ENCODE data around the gene LCT. TPM values are rescaled to one million over a fixed set of nuclear protein-coding genes. Genes with fewer than 3 reads are reported as not detected.

LCT gene
- polyA plus RNA-seq, 3 donors: not detected

DNA sequence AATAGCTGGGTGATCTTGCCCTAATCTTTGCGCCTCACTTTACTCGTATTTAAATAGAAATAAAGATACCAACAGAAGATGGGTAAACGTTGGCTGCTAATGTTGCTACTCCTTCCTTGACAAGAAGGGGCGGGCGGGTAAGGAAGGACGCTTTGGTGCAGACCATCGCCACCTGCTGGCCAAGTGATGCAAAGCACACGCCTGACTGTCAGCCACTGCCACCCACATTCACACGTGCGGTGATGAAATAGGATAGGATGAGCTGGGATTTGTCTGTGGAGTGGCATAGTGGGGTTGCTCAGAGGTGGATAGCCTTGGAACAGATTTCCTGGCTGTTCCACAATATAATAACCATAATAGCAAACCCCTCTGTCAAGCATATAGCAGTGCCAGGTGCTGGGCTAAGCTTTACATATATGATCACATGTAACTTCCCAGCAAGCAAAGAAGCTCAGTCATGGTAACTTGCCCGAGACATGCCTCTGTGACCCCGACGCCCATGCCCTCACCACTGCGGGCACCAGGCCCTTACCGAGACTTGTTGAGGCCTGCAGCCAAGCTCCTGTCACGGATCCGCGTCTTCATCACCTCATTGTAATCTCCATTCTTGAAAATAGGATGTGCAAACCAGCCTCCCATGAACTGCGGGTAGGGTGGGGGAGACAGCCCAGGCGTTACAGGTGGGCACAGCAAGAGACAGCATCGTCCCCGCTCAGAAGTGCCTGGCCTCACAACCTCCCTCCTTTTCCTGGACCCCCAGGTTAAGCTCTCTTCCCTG, 39.3 kb downstream of the LCT start:
- Histone ChIP-seq H3K9me3 (replicated peaks in 1 of 2; ENCODE audit: control insufficient read depth in 1 of 2, insufficient read depth in 1 of 2, low read length in 2 of 2) (peaks cover 18 to 26% of the 10 kb centered on the region in 2 donors), H3K79me2 (ENCODE audit: insufficient read depth, low read length) (no peaks in the 10 kb centered on the region), H3K36me3 (replicated peaks in 1 of 2; ENCODE audit: control insufficient read depth in 1 of 2, insufficient read depth in 2 of 2, low read length in 2 of 2) (no peaks in the 10 kb centered on the region), H3K4me2 (replicated peaks; ENCODE audit: extremely low read depth, low read length, poor library complexity, severe bottlenecking) (no peak overlapping the region), H3K9ac (ENCODE audit: insufficient read depth, low read length, poor library complexity, severe bottlenecking) (no peak overlapping the region), H3K27ac (ENCODE audit: low read depth in 1 of 2, low read length in 2 of 2) (no peak overlapping the region), H2AFZ (ENCODE audit: insufficient read depth, low read depth, low read length, poor library complexity, severe bottlenecking) (peak overlapping the region; percentile 46), H3K4me3 (replicated peaks in 1 of 3; ENCODE audit: low read depth in 2 of 3, low read length in 3 of 3) (no peak overlapping the region), H3K4me1 (ENCODE audit: control insufficient read depth in 1 of 2, insufficient read depth in 2 of 2, low read length in 2 of 2) (peaks cover 11 to 15% of the 10 kb centered on the region in 2 donors), H4K20me1 (ENCODE audit: insufficient read depth, low read length) (no peaks in the 10 kb centered on the region), H3K27me3 (ENCODE audit: control insufficient read depth in 2 of 2, insufficient read depth in 2 of 2, low read length in 2 of 2) (no peaks in the 10 kb centered on the region)
- Mint-ChIP-seq H3K9me3 (peaks cover 6 to 28% (median 25%) of the 10 kb centered on the region in 7 donors), H3K27ac (peak overlapping the region in 1 of 7 donors; percentile 59), H3K4me3 (no peak overlapping the region), H3K27me3 (ENCODE audit: low read depth in 3 of 3) (peaks cover 6 to 9% (median 8%) of the 10 kb centered on the region in 3 donors), H3K4me1 (peaks cover 31% of the 10 kb centered on the region), H3K36me3 (no peaks in the 10 kb centered on the region)
- intact Hi-C loops (cut with micrococcal nuclease): no loop called here
- DNase-seq: peak; percentile 70 to 78 (median 77)
- WGBS (ENCODE audit: insufficient coverage): 87% methylated on average over 7 of the region's 22 CpGs
- TF ChIP-seq, protein P1, sequence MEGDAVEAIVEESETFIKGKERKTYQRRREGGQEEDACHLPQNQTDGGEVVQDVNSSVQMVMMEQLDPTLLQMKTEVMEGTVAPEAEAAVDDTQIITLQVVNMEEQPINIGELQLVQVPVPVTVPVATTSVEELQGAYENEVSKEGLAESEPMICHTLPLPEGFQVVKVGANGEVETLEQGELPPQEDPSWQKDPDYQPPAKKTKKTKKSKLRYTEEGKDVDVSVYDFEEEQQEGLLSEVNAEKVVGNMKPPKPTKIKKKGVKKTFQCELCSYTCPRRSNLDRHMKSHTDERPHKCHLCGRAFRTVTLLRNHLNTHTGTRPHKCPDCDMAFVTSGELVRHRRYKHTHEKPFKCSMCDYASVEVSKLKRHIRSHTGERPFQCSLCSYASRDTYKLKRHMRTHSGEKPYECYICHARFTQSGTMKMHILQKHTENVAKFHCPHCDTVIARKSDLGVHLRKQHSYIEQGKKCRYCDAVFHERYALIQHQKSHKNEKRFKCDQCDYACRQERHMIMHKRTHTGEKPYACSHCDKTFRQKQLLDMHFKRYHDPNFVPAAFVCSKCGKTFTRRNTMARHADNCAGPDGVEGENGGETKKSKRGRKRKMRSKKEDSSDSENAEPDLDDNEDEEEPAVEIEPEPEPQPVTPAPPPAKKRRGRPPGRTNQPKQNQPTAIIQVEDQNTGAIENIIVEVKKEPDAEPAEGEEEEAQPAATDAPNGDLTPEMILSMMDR (IDR thresholded peaks at IDR 0.05): peak; percentile 91

DNA sequence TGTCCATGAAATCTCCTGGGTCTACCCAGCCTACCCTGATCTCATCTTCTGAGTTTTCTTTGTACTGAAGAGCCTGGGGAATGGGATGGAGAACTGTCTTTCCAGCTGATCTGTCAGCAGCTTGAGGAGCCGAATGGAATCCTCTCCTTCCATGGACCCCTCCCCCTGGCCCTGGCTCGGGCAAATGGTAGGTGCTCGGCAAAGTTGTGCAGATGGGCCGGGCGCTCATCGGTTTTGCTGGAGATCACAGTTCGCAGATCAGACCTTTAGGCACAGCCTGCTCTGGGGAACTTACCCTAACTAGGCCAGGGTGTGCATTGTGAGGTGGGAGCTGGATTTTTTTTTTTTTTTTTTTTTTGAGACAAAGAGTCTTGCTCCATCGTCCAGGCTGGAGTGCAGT, 40.4 kb downstream of the LCT start:
- Histone ChIP-seq H3K27ac (ENCODE audit: low read depth in 1 of 2, low read length in 2 of 2) (no peak overlapping the region), H3K4me2 (replicated peaks; ENCODE audit: extremely low read depth, low read length, poor library complexity, severe bottlenecking) (no peak overlapping the region), H3K27me3 (ENCODE audit: control insufficient read depth in 2 of 2, insufficient read depth in 2 of 2, low read length in 2 of 2) (no peaks in the 10 kb centered on the region), H3K4me1 (ENCODE audit: control insufficient read depth in 1 of 2, insufficient read depth in 2 of 2, low read length in 2 of 2) (peaks cover 11 to 15% of the 10 kb centered on the region in 2 donors), H3K9ac (ENCODE audit: insufficient read depth, low read length, poor library complexity, severe bottlenecking) (no peak overlapping the region), H2AFZ (ENCODE audit: insufficient read depth, low read depth, low read length, poor library complexity, severe bottlenecking) (peak overlapping the region; percentile 41), H3K79me2 (ENCODE audit: insufficient read depth, low read length) (no peaks in the 10 kb centered on the region), H3K4me3 (replicated peaks in 1 of 3; ENCODE audit: low read depth in 2 of 3, low read length in 3 of 3) (no peak overlapping the region), H3K36me3 (replicated peaks in 1 of 2; ENCODE audit: control insufficient read depth in 1 of 2, insufficient read depth in 2 of 2, low read length in 2 of 2) (no peaks in the 10 kb centered on the region), H4K20me1 (ENCODE audit: insufficient read depth, low read length) (no peaks in the 10 kb centered on the region), H3K9me3 (replicated peaks in 1 of 2; ENCODE audit: control insufficient read depth in 1 of 2, insufficient read depth in 1 of 2, low read length in 2 of 2) (peaks cover 15 to 18% of the 10 kb centered on the region in 2 donors)
- no peak for DNase-seq
- Mint-ChIP-seq H3K27me3 (ENCODE audit: low read depth in 3 of 3) (peaks cover 6 to 9% (median 8%) of the 10 kb centered on the region in 3 donors), H3K4me3 (no peak overlapping the region), H3K27ac (peak overlapping the region in 1 of 7 donors; percentile 43), H3K9me3 (peaks cover 6 to 20% (median 16%) of the 10 kb centered on the region in 7 donors), H3K4me1 (peaks cover 31% of the 10 kb centered on the region), H3K36me3 (no peaks in the 10 kb centered on the region)
- TF ChIP-seq, protein P1 (IDR thresholded peaks at IDR 0.05): no peak
- 97% methylated on average over 7 of the region's 8 CpGs for WGBS (ENCODE audit: insufficient coverage)
- intact Hi-C loops (cut with micrococcal nuclease): no loop called here

Measured in CD14-positive monocyte (primary cell).